OCI-LY3 (cell line): Measurements from ENCODE around the gene CCL4.

Experiments used
- H2AFZ ChIP-seq: fragments of 200-600, 300-600 bp; shearing (Covaris generic); 2 replicates; pipeline ENCODE4 v1.6.0; 2014; ENCODE audit warnings: antibody characterized with exemption, low read depth, low read length
- H3K27ac ChIP-seq: fragments of 200-600, 300-600 bp; sonication (generic); 2 replicates; pipeline ENCODE4 v1.5.1; 2014; ENCODE audit warnings: mild to moderate bottlenecking, low read length, moderate library complexity, mixed read lengths
- H3K27me3 ChIP-seq: fragments of 200-600, 300-600 bp; sonication (generic); 2 replicates; pipeline ENCODE4 v1.6.1; 2014; ENCODE audit warnings: low read depth, low read length, mixed read lengths
- H3K36me3 ChIP-seq: fragments of 200-600, 300-600 bp; sonication (generic); replicated peaks from 2 replicates; pipeline ENCODE3; 2014; ENCODE audit warnings: low read depth, low read length, mixed read lengths
- H3K4me1 ChIP-seq: fragments of 300-600, 200-600 bp; sonication (generic); 2 replicates; pipeline ENCODE4 v1.6.1; 2014; ENCODE audit warnings: low read length, mixed read lengths
- H3K4me2 ChIP-seq: fragments of 200-600, 300-600 bp; sonication (generic); 2 replicates; pipeline ENCODE4 v1.6.1; 2014; ENCODE audit warnings: low read length, mixed read lengths
- H3K4me3 ChIP-seq: fragments of 300-600, 200-600 bp; sonication (generic); 2 replicates; pipeline ENCODE4 v1.5.1; 2014; ENCODE audit warnings: antibody characterized with exemption, mild to moderate bottlenecking, low read length, moderate library complexity
- H3K79me2 ChIP-seq: fragments of 300-600, 200-600 bp; shearing (Covaris generic); 2 replicates; pipeline ENCODE4 v1.6.1; 2014; ENCODE audit warnings: mild to moderate bottlenecking, low read length, mixed read lengths
- H3K9ac ChIP-seq: fragments of 300-600, 200-600 bp; shearing (Covaris generic); 2 replicates; pipeline ENCODE4 v1.6.0; 2014; ENCODE audit warnings: mild to moderate bottlenecking, low read length, moderate library complexity
- H3K9me3 ChIP-seq: fragments of 200-600, 300-600 bp; shearing (Covaris generic); 2 replicates; pipeline ENCODE4 v1.6.1; 2014; ENCODE audit warnings: low read length, mixed read lengths; ENCODE audit not compliant: insufficient read depth
- H4K20me1 ChIP-seq: fragments of 200-600, 300-600 bp; sonication (generic); 2 replicates; pipeline ENCODE4 v1.6.1; 2016; ENCODE audit warnings: low read length, mixed read lengths; ENCODE audit not compliant: insufficient read depth
- CTCF ChIP-seq: fragments of 200-600, 300-600 bp; sonication (generic); IDR thresholded peaks from 2 replicates; pipeline ENCODE4 v1.5.1; 2014; ENCODE audit warnings: antibody characterized with exemption, low read length, low read depth
- EZH2phosphoT487 ChIP-seq: fragments of 200-600 bp; shearing (Covaris generic); IDR thresholded peaks from 2 replicates; pipeline ENCODE4 v1.6.1; 2018; ENCODE audit warnings: antibody characterized with exemption, mixed run types, low read depth

Gene CCL4

GRCh38 chr17:36131931-36132330, 28.3 kb downstream of the CCL4 start:
- no peaks in the 10 kb centered on the region for H3K79me2 ChIP-seq
- H3K4me1 ChIP-seq, result peaks cover 51% of the 10 kb centered on the region
- no peak overlapping the region for H2AFZ ChIP-seq
- no peak overlapping the region for H3K4me3 ChIP-seq
- H3K9ac ChIP-seq, result no peak overlapping the region
- no peaks in the 10 kb centered on the region for H4K20me1 ChIP-seq
- H3K9me3 ChIP-seq, result no peaks in the 10 kb centered on the region
- TF ChIP-seq EZH2phosphoT487 (no peak), CTCF (no peak)
- H3K4me2 ChIP-seq, result peak overlapping the region; percentile 45
- peak overlapping the region; percentile 41; the same call in 1 of the 2 replicates for H3K27ac ChIP-seq
- peaks cover 24% of the 10 kb centered on the region for H3K27me3 ChIP-seq
- no peaks in the 10 kb centered on the region for H3K36me3 ChIP-seq

GRCh38 chr17:36132421-36132831, 28.8 kb downstream of the CCL4 start:
- H3K36me3 ChIP-seq, result no peaks in the 10 kb centered on the region
- H3K4me3 ChIP-seq, result no peak overlapping the region
- TF ChIP-seq EZH2phosphoT487 (no peak), CTCF (no peak)
- H4K20me1 ChIP-seq, result no peaks in the 10 kb centered on the region
- no peaks in the 10 kb centered on the region for H3K79me2 ChIP-seq
- H2AFZ ChIP-seq, result no peak overlapping the region
- H3K4me1 ChIP-seq, result peaks cover 46% of the 10 kb centered on the region
- no peak overlapping the region; the same call in 1 of the 2 replicates for H3K9ac ChIP-seq
- H3K9me3 ChIP-seq, result no peaks in the 10 kb centered on the region
- H3K27me3 ChIP-seq, result peaks cover 24% of the 10 kb centered on the region
- peak overlapping the region; percentile 41; the same call in 1 of the 2 replicates for H3K27ac ChIP-seq
- peak overlapping the region; percentile 45 for H3K4me2 ChIP-seq

DNA sequence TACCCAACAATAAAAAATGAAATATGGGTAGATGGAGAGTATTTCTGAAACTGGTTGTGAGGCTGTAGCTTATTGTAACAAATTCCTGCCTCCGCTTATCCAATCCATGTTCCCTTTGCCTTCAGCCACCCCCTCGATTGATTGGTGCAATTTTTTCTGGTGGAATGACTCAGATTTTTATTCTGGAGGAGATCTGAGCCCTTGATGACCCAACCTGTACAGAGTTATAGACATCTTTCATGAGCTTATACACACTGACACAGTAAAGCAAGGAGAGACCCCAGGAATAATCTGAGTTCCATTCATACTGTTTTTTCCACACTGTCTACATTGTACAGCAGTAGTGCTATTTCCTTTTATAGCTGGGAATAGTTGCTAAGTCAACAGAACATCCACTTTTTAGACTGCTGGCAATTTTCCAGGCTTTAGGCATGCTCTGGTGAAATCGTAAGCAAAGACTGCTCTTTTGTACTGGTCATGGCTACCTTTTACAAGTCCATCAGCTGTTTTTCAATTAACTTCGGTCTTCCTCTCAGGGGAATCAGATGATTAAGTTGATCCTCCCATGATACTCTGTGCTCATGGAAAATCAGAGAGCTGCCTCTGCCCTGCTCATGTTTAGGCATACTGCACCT, 30.1 kb downstream of the CCL4 start:
- Histone ChIP-seq H3K4me2 (no peak overlapping the region), H3K9ac (no peak overlapping the region), H3K36me3 (no peaks in the 10 kb centered on the region), H3K27ac (no peak overlapping the region), H3K4me3 (no peak overlapping the region), H3K9me3 (no peaks in the 10 kb centered on the region), H3K79me2 (no peaks in the 10 kb centered on the region), H4K20me1 (no peaks in the 10 kb centered on the region), H3K4me1 (peaks cover 33% of the 10 kb centered on the region), H3K27me3 (peaks cover 18% of the 10 kb centered on the region), H2AFZ (no peak overlapping the region)
- TF ChIP-seq EZH2phosphoT487, result no peak
- no peak for TF ChIP-seq CTCF

DNA sequence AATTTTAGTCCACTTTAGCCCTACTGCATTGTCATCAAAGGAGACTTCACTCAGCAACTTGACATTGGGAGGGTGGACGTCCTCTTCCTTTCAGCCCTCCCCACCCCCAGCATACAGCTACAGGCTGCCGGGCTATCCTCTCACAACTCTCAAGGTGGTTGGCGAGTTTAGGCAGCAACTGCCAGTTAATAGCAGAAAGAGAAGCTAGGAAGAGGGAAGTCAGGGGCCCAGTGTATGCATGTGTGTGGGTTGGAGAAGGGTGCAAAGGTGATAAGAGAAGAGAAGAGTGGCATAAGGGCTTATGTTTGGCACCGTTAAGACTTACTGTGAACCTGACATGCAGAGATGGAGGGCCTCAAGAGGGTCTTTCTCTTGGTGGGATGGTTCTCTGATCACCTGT, 31.8 kb downstream of the CCL4 start:
- no peak overlapping the region for H3K4me2 ChIP-seq

More for the DNA sequence above, 31.8 kb downstream of the CCL4 start:
- Histone ChIP-seq H4K20me1 (no peaks in the 10 kb centered on the region), H2AFZ (no peak overlapping the region), H3K4me1 (peaks cover 29% of the 10 kb centered on the region), H3K36me3 (no peaks in the 10 kb centered on the region), H3K9ac (no peak overlapping the region), H3K79me2 (no peaks in the 10 kb centered on the region), H3K9me3 (no peaks in the 10 kb centered on the region), H3K4me3 (no peak overlapping the region), H3K27me3 (peaks cover 14% of the 10 kb centered on the region), H3K27ac (no peak overlapping the region)
- TF ChIP-seq CTCF (no peak), EZH2phosphoT487 (no peak)
